ENCODE measurements around the gene INPP5B. TPM values are rescaled to one million over a fixed set of nuclear protein-coding genes. Genes with fewer than 3 reads are reported as not detected.

INPP5B gene
- total and polyA plus RNA-seq, 2 of the 13 experiments (the other 11 are each of a cell fraction or from before 2014, with no cell fraction given) = 9.0 to 9.8 TPM

DNA sequence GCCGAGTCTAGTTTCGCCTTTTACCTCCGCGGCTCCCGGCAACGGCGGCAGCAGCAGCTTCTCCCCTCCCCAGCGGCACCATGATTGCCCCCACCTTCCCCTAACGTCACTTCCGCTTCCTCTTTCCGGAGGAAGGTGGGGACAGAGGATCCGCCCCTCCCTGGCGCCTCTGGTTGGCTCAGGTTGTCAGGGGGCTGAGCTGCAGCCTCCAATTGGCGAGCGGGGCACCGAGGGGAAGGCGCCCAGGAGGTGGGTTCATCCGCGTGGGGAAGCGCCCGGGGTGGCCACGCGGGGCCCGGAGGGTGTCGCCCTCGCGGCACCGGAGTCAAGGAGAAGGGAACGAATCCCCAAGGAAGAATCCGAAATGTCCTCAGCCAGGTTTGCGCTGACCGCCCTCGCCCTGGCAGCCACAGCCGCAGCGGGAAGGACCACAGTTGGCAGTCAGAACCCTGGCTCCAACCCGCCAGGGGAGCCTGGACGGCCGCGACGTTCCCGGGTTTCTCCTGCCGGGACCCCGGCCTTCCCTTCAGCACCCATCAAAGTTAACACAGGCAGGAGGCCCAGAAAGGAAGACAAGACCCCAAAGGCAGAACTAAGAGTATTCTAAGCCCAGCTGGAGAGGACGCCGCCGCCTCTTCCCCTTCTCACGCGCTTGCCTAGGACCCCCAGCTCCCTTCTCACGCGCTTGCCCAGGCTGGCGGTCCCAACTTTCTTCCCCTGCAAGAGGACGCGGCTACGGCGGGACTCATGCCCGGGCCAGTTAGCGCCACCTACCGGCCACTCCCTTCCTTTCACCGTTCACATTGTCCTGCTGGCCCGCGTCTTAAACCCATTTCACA, 87.1 kb downstream of the INPP5B start, which contains the start of gene MTF1 (continued):
- TF ChIP-seq, protein P1, sequence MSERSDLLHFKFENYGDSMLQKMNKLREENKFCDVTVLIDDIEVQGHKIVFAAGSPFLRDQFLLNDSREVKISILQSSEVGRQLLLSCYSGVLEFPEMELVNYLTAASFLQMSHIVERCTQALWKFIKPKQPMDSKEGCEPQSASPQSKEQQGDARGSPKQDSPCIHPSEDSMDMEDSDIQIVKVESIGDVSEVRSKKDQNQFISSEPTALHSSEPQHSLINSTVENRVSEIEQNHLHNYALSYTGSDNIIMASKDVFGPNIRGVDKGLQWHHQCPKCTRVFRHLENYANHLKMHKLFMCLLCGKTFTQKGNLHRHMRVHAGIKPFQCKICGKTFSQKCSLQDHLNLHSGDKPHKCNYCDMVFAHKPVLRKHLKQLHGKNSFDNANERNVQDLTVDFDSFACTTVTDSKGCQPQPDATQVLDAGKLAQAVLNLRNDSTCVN (CRISPR knock-in tag; IDR thresholded peaks at IDR 0.05; ENCODE audit: borderline replicate concordance) = no peak
- TF ChIP-seq ZNF251 (CRISPR knock-in tag; IDR thresholded peaks at IDR 0.05) (no peak), HMG20A (CRISPR knock-in tag; IDR thresholded peaks at IDR 0.05; ENCODE audit: borderline replicate concordance) (no peak), YEATS2 (CRISPR knock-in tag; IDR thresholded peaks at IDR 0.05; ENCODE audit: borderline replicate concordance) (peak; percentile 93), EP300 (IDR thresholded peaks at IDR 0.05; ENCODE audit: low read depth in 2 of 2, low read length in 2 of 2) (no peak), EP300 (CRISPR knock-in tag; IDR thresholded peaks at IDR 0.05; ENCODE audit: borderline replicate concordance) (no peak; the same call in 1 of the 2 replicates), WIZ (CRISPR knock-in tag; IDR thresholded peaks at IDR 0.05) (no peak), PLRG1 (conservative IDR thresholded peaks at IDR 0.05) (no peak), RBM22 (optimal IDR thresholded peaks at IDR 0.05; ENCODE audit: low read length) (peak; percentile 35), ZNF335 (CRISPR knock-in tag; IDR thresholded peaks at IDR 0.05) (no peak), ZNF546 (CRISPR knock-in tag; conservative IDR thresholded peaks at IDR 0.05) (0 out of 2 replicates have a peak, but pooled peaks have one; percentile 37), GATAD2A (CRISPR knock-in tag; IDR thresholded peaks at IDR 0.05) (no peak), ARNT (IDR thresholded peaks at IDR 0.05) (no peak), RNF2 (conservative IDR thresholded peaks at IDR 0.05; ENCODE audit: low read depth) (no peak), ZNF766 (CRISPR knock-in tag; IDR thresholded peaks at IDR 0.05; ENCODE audit: borderline replicate concordance) (no peak)
- TF ChIP-seq, protein P2, sequence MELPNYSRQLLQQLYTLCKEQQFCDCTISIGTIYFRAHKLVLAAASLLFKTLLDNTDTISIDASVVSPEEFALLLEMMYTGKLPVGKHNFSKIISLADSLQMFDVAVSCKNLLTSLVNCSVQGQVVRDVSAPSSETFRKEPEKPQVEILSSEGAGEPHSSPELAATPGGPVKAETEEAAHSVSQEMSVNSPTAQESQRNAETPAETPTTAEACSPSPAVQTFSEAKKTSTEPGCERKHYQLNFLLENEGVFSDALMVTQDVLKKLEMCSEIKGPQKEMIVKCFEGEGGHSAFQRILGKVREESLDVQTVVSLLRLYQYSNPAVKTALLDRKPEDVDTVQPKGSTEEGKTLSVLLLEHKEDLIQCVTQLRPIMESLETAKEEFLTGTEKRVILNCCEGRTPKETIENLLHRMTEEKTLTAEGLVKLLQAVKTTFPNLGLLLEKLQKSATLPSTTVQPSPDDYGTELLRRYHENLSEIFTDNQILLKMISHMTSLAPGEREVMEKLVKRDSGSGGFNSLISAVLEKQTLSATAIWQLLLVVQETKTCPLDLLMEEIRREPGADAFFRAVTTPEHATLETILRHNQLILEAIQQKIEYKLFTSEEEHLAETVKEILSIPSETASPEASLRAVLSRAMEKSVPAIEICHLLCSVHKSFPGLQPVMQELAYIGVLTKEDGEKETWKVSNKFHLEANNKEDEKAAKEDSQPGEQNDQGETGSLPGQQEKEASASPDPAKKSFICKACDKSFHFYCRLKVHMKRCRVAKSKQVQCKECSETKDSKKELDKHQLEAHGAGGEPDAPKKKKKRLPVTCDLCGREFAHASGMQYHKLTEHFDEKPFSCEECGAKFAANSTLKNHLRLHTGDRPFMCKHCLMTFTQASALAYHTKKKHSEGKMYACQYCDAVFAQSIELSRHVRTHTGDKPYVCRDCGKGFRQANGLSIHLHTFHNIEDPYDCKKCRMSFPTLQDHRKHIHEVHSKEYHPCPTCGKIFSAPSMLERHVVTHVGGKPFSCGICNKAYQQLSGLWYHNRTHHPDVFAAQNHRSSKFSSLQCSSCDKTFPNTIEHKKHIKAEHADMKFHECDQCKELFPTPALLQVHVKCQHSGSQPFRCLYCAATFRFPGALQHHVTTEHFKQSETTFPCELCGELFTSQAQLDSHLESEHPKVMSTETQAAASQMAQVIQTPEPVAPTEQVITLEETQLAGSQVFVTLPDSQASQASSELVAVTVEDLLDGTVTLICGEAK (IDR thresholded peaks at IDR 0.05) = peak; percentile 70
- TF ChIP-seq, protein P2 (CRISPR knock-in tag; IDR thresholded peaks at IDR 0.05) = no peak
- TF ChIP-seq, protein P3, sequence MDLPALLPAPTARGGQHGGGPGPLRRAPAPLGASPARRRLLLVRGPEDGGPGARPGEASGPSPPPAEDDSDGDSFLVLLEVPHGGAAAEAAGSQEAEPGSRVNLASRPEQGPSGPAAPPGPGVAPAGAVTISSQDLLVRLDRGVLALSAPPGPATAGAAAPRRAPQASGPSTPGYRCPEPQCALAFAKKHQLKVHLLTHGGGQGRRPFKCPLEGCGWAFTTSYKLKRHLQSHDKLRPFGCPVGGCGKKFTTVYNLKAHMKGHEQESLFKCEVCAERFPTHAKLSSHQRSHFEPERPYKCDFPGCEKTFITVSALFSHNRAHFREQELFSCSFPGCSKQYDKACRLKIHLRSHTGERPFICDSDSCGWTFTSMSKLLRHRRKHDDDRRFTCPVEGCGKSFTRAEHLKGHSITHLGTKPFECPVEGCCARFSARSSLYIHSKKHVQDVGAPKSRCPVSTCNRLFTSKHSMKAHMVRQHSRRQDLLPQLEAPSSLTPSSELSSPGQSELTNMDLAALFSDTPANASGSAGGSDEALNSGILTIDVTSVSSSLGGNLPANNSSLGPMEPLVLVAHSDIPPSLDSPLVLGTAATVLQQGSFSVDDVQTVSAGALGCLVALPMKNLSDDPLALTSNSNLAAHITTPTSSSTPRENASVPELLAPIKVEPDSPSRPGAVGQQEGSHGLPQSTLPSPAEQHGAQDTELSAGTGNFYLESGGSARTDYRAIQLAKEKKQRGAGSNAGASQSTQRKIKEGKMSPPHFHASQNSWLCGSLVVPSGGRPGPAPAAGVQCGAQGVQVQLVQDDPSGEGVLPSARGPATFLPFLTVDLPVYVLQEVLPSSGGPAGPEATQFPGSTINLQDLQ (CRISPR knock-in tag; IDR thresholded peaks at IDR 0.05) = peak; percentile 68; the same call in 1 of the 2 replicates
